HG03066 (cell line): ENCODE results near the gene TFB2M.
A peak's percentile ranks its signal among the peaks of the same experiment; 100 is the strongest.
"Not testable (repeated sequence)": the region's sequence is repeated elsewhere in the genome, so short reads cannot be mapped to it uniquely, and the experiment has no call there.

Experiments
- ATAC-seq: cut with Tn5 transposase; IDR thresholded peaks from one replicate; pipeline ENCODE4 v1.9.1; 2021; ENCODE audit warnings: low read depth; ENCODE audit not compliant: unreplicated experiment

Gene TFB2M

DNA sequence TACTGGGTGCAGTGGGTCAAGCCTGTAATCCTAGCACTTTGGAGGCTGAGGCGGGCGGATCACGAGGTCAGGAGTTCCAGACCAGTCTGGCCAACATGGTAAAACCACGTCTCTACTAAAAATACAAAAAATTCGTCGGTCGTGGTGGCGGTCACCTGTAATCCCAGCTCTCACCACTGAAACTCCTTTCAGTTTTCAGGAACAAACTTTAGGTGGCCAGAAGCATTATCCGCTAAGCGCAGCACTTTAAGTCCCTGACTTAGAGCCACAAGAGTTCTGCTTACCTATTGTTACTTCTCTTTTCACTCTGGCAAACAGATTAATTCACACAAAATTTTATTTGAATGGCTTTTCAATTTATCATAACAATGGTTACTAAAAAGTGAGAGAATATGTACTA lies 5.2 kb downstream of the TFB2M start:
- not testable (repeated sequence) for ATAC-seq

DNA sequence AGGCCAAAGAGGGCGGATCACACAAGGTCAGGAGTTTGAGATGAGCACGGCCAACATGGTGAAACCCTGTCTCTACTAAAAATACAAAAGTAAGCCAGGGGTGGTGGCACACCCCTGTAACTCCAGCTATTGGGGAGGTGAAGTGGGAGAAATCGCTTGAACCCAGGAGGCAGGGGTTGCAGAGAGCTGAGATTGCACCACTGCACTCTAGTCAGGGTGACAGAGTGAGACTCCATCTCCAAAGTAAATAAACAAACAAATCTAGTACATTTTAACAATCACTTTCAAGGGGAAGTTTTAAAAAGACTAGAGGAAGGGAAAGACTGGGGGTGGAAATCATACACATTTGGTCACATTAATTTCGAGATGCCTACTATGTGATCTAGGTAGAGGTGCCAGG lies 6.8 kb downstream of the TFB2M start:
- ATAC-seq: no peak

DNA sequence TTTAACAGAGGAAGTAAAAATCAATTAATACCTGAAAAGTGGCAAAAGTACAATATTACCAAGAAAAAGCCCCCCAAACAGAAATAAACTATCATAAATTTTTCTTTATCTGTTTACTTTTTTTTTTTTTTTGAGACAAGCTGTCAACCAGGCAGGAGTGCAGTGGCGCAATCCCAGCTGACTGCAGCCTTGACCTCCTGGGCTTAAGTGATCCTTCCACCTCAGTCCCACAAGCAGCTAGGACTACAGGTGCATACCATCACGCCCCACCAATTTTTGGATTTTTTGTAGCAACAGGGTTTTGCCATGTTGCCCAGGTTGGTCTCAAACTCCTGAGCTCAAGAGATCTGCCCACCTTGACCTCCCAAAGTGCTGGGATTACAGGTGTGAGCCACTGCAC lies 8.0 kb downstream of the TFB2M start:
- ATAC-seq: no peak

DNA sequence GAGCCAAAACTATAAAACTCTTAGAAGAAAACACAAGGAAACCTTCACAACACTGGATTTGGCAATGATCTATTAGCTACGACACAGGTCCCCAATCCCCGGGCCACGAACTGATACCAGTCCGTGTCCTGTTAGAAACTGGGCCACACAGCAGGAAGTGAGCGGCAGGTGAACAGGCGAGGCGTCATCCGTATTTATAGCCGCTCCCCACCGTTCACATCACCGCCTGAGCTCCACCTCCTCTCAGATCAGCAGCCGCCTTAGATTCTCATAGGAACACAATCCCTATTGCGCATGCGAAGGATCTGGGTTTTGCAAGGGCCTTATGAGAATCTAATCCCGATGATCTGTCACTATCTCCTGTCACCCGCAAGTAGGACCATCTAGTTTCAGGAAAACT lies 11.9 kb downstream of the TFB2M start:
- ATAC-seq: no peak

DNA sequence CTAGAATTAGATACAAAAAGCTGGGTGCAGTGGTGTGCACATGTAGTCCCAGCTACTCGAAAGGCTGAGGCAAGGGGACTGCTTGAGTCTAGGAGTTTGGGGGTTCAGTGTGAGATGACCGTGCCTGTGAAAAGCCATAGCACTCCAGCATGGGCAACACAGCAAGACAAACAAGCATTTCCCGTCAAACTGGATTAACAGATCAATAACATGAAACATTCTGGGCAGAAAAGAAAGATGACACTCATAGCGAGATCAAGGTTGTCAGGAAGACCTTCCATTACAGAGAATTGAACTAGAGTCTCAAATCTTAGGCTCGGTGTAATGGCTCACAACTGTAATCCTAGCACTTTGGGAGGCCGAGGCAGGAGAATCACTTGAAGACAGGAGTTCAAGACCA lies 14.0 kb downstream of the TFB2M start:
- no peak for ATAC-seq

DNA sequence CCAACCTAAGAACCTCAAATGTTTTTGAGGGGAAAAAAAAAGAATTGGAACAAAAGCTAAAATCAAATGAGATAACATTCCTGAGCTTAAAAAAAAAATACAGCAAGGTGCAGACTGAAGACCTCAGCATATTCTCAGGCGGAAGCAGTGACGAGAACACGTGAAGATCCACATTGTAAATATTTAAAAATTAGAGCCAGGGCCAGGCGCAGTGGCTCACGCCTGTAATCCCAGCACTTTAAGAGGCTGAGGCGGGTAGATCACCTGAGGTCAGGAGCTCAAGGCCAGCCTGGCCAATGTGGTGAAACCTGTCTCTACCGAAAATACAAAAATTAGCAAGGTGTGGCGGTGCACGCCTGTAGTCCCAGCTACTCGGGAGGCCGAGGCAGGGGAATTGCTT lies 15.7 kb downstream of the TFB2M start:
- ATAC-seq: no peak

DNA sequence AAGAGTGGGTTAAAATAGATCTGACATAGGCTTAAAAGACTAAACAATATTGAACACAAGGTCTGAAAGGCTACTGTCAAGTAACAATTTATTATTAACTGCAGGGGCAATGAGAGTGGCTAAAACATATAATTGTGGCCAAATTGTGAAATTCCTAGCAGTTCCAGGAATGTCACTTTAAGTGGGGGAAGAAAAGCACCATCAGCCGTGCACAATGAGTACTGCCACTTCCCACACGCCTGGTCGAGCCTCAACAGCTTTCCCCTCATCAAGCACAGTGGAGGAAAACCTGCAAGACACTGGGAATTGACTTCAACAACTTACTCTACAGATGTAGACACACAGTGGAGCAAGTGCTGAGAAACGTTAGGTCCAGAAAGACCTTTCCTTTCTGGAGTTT lies 16.4 kb downstream of the TFB2M start:
- ATAC-seq: no peak

DNA sequence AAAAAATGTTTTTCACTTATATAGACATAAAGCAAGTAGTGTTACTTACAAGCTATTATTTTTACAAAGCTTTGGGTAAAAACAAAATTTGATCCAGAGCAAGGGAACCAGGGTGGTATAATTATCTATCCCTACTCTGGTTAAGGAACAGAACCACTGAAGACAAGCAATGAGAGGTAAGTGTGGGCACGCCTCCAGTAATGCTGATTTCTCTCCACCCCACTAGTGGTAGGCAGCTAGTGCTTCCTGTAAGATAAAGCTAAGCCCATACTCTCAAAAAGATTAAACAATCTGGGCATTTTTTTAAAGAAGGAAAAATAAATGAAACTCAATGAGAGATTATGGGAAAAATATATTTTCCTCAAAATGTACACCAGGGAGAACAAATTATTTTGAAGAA lies 22.1 kb downstream of the TFB2M start:
- ATAC-seq: no peak

DNA sequence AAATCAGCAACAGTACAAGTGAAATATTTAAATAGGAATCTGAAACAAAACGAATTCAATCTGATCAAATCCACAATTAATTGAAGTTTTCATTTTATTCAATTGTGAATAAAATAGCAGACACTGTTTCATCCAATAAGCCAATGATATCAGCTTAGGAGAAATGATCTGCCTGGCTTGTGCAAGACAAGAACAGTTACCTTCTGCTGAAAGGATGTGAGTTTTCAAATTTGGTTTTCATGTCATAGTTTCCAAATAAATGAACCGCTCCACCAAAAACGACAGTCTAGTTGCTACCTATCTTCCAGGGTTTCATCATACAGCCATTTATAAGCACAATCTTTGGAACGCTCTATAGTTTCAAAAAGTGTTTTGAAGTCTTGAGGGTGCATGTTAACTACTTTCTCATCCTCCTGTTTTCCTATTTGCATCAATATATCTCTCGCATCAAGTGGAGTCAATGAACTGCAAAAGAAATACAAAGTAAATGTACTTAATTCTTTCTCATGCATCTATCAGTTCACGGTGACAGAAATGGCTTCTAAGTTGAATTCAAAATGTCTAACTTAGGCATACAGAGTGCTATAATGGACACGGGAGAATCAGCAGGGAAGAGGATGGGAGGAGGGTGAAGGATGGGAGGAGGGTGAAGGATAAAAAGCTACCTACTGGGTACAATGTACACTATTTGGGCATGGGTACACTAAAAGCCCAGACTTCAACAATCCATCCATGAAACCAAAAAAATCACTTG lies 25.1 kb downstream of the TFB2M start:
- no peak for ATAC-seq

DNA sequence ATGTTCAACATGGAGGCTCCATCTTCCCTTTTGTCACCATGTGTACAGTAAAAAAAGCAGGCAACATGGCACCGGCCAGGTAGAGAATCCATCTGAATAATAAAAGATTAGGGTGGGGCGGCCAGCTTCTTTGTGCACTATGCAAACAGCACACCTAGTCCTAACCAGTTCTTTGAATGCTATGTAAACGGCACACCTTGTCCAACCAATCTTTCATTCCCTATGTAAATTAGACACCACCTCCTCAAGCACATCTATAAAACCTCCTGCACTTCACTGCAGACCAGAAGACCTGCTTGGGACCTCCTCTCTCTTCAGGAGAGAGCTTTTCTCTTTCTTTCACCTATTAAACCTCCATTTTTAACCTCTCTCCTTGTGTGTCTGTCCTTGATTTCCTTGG lies 28.2 kb downstream of the TFB2M start:
- ATAC-seq: no peak

DNA sequence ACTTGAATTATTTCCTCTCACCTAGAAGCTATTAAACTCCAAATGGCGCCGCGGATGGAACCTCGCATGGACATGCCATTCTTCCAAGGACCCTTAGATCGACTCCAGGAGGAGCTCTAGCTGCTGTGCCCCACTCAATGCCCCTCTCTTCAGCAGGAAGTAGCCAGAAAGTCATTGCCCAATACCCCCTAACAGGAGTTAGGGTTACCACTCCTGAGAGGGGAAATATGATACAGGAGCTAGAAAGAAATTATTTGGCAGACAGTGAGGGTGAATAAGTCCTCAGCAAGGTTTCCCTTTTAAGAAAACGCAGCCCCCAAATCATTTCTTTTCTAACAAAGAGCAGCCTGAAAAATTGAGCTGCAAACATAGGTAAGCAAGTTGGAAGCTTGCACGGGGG lies 28.6 kb downstream of the TFB2M start:
- no peak for ATAC-seq

DNA sequence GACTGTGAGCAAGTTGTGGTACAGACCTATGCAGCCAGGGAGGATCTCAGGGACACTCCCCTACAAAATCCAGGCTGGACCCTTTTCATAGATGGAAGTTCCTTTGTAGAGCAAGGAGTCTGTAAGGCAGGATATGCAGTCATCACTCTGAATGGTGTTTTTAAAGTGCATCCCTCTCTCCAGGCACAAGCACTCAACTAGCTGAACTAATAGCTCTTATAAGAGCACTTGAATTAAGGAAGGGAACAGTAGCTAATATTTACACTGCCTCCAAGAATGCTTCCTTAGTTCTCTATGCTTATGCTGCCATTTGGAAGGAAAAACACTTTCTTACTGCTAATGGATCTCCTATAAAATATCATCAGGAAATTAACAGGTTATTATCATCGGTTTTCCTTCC lies 31.9 kb downstream of the TFB2M start:
- no peak for ATAC-seq

DNA sequence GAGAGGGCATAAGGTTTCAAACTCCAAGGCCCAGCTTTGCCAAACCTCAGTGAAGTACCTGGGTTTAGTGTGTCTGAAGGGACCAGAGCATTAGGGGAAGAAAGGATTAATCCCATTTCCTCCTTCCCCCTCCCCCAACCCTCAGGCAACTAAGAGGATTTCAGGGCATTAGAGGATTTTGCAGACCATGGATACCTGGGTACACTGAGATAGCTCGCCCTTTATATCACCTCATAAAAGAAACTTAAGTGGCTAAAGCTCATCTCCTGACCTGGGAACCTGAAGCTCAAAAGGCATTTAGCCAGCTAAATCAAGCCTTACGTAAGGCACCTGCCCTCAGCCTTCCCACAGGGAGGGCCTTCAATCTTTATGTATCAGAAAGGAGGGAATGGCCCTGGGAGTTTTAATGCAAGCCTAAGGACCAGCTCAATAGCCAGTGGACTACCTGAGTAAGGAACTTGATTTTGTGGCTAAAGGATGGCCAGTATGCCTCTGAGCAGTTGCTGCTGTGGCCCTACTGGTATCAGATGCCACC lies 32.6 kb downstream of the TFB2M start:
- ATAC-seq: no peak

DNA sequence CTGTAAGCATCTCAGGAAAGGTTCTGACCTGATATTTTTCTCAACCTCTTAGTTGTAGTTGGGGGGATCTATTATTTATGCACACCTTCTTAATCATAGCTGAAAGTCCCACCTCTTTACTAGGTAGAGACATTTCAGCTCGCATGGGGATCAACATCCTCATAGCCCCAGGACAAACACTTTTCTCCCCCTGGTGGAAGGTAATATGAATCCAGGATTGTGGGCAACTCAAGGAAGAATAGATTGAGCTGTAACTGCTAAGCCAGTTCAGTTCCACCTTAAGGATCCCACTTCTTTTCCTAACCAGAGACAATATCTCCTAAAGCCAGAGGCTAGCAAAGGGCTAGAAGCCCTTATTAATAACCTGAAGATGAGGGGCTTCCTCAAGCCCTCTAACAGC lies 33.5 kb downstream of the TFB2M start:
- no peak for ATAC-seq

DNA sequence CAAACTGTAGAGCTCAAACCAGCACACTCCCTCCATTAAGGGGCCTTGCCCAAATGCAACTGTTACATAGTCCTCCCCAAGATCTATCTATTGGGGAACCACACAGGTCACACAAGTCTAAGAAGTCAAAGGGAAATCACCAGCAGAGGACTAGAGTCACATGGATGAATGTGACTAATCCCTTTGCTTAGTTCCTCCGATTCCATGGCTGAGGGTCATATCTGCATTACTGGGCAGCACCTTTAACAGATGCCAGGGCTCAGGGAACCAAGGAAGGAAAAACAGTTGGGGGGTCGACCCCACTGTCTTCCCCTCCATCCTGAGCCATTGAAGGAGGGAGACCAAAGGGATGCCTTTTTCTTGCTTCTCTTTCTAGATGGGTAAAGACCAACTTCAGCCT lies 35.6 kb downstream of the TFB2M start:
- ATAC-seq: no peak

DNA sequence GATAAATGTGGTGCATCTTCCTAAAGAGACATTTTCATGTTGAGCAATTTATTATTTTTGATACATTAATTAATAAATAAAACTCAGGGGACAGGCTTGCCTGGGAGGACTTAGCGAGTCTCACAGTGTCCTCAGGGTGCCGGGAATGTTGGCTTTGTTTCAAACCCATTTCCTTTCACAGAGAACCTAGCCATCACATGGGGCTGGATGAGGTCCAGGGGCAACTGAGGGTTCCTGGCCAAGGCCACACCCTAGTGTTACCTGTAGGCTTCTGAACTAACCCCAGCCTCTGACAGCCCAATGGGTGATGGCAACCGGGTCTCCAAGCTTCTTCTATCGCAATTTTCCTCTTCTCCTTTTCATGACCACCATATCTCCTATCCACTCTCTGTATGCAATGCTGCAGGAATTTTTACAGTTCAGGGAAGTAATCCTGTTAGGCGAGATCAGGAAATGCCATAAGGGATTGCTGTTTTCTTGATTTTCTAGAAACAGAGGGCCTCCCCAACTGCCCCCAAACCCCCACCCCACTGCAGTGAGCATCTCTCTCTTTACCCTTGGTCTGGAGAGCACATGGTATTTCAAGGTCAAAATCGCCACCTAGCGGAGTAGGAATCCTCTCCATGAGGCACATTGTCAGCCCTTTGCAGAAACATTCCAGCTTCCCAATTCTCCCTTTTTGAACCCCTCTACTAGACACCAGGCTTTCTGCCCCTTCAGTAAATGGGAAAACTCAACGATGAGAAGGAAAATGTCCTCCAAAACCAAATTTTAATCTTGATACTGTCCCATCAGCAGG lies 36.9 kb downstream of the TFB2M start:
- ATAC-seq: no peak

DNA sequence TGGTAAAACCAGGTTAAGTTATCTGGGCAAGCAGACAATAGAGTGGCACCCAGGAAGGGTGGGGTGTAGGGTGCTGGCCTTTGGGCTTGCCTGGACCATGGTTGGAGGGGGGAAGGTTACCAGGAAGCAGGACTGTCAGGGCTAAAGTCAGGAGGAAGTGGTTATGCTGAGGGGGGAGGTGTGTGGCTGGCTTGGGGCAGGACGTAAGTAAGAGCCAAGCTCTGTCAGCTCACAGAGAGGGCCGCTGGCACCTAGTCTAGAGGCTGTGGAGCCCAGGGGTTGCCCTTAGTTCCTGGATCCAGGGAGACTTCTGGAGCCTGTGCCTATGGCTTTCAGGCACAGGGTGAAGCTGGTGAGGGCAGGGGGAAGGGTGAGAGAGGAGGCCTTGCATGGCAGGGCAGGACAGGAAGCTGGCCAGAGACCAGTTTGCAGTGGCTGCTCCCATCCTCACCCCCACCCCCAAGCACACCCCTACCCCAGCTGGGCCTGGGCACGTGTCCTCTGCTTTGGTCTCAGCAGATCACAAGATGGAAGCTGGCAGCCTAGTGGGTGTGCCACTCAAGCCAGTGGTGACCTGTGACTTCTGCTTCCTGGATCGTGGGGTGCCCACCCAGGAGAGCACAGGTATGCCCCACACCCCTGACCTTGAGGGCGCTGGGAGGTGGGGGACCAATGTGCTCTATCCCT lies 38.5 kb downstream of the TFB2M start:
- peak; percentile 70 for ATAC-seq

DNA sequence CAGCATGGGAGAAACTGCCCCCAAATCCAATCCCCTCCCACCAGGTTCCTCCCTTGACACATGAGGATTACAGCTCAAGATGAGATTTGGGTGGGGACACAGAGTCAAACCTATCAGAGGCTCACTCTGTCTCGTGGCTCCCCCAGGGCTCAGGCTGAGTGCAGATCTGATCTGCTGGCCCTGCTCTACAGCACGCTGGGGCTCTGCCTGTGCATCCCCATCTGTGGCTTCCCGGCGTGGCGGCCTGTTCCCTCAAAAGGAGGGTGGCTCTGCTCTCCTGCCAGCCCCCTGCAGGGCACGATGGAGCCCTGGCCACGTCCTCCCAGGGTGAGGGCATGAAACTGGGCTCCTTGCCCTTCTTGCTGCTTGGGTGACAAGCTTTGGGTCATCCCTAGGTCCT lies 39.1 kb downstream of the TFB2M start:
- no peak for ATAC-seq

DNA sequence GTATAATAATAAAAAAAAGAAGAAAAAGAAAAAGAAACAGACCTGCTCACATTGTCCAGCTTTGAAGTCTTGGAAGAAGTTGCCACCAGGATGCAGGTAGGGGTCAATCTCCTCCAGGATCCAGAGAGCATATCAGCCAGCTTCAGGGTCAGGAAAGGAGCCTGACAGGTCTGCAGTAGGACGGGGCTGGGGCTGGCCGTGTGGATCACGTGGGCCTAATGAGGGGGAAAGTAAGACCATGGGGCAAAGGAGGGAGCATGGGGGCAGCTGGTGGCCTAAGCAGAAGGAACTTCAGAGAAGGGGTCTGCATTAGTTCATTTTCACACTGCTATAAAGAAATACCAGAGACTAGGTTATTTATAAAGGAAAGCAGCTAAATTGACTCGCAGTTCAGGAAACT lies 39.7 kb downstream of the TFB2M start:
- ATAC-seq: no peak

DNA sequence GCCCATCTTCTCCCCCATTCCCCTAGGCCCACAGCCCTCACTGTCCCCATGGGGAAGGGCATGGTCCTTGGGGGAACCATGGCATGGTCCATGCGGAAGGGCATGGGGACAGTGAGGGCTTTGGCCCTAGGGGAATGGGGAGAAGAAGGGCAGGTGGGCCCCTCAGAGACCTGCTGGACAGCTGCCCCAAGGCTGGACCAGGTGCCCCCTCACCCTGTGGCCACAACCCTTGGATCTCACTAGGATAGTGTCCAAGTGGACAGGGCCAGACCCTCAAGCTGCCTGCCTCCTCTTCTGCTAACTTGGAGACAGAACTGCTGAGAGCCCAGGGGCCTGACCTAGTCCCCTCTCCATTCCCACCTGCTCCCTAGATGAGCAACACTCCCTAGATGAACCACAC lies 46.5 kb downstream of the TFB2M start:
- no peak for ATAC-seq

DNA sequence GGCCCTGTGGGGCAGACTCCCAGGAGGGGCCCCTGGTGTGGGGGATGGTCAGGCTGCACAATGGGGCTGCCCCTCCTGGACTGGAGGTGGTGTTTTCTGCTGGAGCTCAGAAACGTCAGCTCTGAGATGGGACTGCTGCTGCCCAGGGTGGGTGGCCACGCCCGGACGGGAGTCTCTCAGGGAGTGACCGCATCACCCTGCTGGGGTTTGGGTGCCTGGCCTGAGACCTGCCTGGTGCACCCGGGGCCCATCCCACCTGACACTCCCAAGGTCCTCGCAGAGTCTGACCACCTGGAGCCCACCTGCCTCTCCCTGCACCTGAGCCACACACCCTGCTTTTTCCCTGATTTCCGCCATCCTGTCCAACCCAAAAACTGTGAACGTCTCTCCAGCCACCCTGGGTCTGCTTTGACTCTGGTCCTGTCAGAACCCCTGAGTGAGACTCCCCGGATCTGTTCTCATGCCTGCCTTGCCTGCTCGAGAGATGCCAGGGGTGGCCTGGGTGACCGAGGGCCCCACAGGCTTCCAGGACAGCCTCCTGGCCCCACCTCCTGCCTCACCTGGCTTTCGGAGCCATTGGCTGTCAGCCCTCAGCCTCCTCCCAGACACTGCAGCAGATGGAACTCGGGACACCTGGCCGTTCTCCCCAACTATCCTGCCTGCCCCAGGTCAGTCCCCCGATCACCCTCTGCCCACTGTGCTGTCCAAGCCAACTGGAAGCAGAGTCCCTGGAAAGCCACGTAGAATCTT lies 47.4 kb downstream of the TFB2M start:
- no peak for ATAC-seq
